Stomach (tissue), 9 donors: ENCODE measurements around the gene KLK10. TPM values are rescaled to one million over a fixed set of nuclear protein-coding genes. Genes with fewer than 3 reads are reported as not detected.

Experiments
- DNase-seq, 2 donors: peaks; one replicate each; pipeline versions ENCODE4 v3.0.0 to v3.0.0-alpha.2; 2013 to 2019
- H3K27ac ChIP-seq, 5 donors: fragments of 200-600 bp in 4 of 5; sonication (generic) in 4 of 5; one replicate each; pipeline ENCODE4 v1.5.1; 2013 to 2019; ENCODE audit warnings: mild to moderate bottlenecking in 1 of 5, moderate library complexity in 1 of 5
- H3K27me3 ChIP-seq, 3 donors: fragments of 200-600 bp; sonication (generic); one replicate each; pipeline ENCODE4 v1.5.1; 2017 to 2019; ENCODE audit warnings: mixed run types in 1 of 3
- H3K36me3 ChIP-seq, 4 donors: fragments of 200-600 bp; sonication (generic); 1 replicate in 3 of 4; 2 replicates in 1 of 4; pipeline ENCODE4 v1.5.1; 2016 to 2019
- H3K4me1 ChIP-seq, 4 donors: fragments of 200-600 bp; sonication (generic); one replicate each; pipeline ENCODE4 v1.5.1; 2016 to 2019
- H3K4me3 ChIP-seq, 4 donors: fragments of 200-600 bp; sonication (generic) in 3 of 4; one replicate each; pipeline ENCODE4 v1.5.1; 2016 to 2019; ENCODE audit warnings: mild to moderate bottlenecking in 1 of 4
- H3K9me3 ChIP-seq, 4 donors: fragments of 200-600 bp; sonication (generic); one replicate each; pipeline ENCODE4 v1.5.1; 2016 to 2019
- EP300 ChIP-seq: sonication (generic); formaldehyde crosslinking; IDR thresholded peaks from one replicate; pipeline ENCODE4 v1.6.1; 2017; ENCODE audit warnings: antibody characterized with exemption
- POLR2A ChIP-seq, 4 donors: fragments of 450-650 bp; IDR thresholded peaks; one replicate each; pipeline ENCODE4 v1.6.1; 2016; ENCODE audit warnings: antibody characterized with exemption in 4 of 4, control low read depth in 2 of 4, mild to moderate bottlenecking in 1 of 4, moderate library complexity in 1 of 4
- POLR2AphosphoS5 ChIP-seq, 3 donors: sonication (generic); formaldehyde crosslinking; IDR thresholded peaks; one replicate each; pipeline ENCODE4 v1.6.1; 2016; ENCODE audit warnings: antibody characterized with exemption in 3 of 3
- WGBS, 5 donors: extraction: QIAGEN DNeasy Blood & Tissue Kit in 3 of 5; methylation state at CpG; one replicate each; pipeline versions ENCODE4 v1.1.5 to v1.1.7; 2013 to 2018; 5-methylcytosine and 5-hydroxymethylcytosine counted together
- intact Hi-C: fragments of 100-400 bp; cut with DNase I; formaldehyde crosslinking; loops from one replicate; pipeline ENCODE4 v1.15.1; 2023; ENCODE audit warnings: low total_unique reads
- polyA plus RNA-seq, 3 donors: library from polyadenylated mRNA; stranded (reverse); fragments of 200-250 nt; gene quantifications; one replicate each; pipeline ENCODE4 v1.2.3, GENCODE V29; 2013
- total RNA-seq, 5 donors: library from RNA; depleted of rRNA; stranded (reverse); fragments of >200 nt; gene quantifications; one replicate each; pipeline versions ENCODE4 v1.1.0 to v1.2.3, GENCODE V29; 2014 to 2016
- TF ChIP-seq, protein P1 (sequence below), 7 experiments: fragments of 450-650 bp in 4 of 7; fragments of 200-600 bp in 3 of 7; sonication (generic) in 3 of 7; IDR thresholded peaks; one replicate each; pipeline ENCODE4 v1.5.1; 2016 to 2019; ENCODE audit warnings: antibody characterized with exemption in 7 of 7, control low read depth in 2 of 7, mild to moderate bottlenecking in 1 of 7
- donor health status: healthy with polysubstance abuse.
- donor health status: Bipolar disorder and iron deficiency.
- donor health status: healthy.

KLK10 gene
- total and polyA plus RNA-seq, 8 donors = 1.3 to 62.7 (median 3.0) TPM; not detected in 4

DNA sequence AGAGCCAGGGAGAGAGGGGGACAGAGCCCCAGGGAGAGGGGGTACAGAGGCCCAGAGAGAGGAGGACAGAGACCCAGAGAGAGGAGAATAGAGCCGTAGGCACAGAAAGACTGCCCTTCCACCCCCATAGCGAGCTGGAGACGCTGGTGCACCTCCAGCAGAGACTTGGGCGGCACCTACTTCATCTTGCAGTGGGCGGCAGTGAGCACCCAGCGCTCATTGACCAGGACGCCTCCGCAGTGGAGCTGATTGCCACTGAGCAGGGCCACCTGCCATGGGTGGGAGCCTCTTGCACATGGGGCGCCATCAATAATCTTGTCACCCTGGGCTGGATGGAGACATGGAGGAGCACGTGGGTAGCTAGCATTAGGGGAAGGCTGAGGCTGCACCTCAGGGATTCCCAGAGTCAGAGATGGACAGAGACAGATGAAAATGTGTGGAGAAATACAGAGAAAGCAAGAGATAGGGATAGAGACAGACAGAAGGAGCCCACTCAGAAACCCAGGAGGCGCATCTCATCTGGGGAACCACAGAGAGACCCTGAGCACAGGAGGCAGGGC lies 37.8 kb downstream of the KLK10 start:
- peaks cover 0 to 87% (median 26%) of the 10 kb centered on the region in 3 donors for H3K27me3 ChIP-seq
- no peaks in the 10 kb centered on the region for H3K4me1 ChIP-seq
- TF ChIP-seq, protein P1, sequence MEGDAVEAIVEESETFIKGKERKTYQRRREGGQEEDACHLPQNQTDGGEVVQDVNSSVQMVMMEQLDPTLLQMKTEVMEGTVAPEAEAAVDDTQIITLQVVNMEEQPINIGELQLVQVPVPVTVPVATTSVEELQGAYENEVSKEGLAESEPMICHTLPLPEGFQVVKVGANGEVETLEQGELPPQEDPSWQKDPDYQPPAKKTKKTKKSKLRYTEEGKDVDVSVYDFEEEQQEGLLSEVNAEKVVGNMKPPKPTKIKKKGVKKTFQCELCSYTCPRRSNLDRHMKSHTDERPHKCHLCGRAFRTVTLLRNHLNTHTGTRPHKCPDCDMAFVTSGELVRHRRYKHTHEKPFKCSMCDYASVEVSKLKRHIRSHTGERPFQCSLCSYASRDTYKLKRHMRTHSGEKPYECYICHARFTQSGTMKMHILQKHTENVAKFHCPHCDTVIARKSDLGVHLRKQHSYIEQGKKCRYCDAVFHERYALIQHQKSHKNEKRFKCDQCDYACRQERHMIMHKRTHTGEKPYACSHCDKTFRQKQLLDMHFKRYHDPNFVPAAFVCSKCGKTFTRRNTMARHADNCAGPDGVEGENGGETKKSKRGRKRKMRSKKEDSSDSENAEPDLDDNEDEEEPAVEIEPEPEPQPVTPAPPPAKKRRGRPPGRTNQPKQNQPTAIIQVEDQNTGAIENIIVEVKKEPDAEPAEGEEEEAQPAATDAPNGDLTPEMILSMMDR (IDR thresholded peaks at IDR 0.05) = no peak
- TF ChIP-seq POLR2AphosphoS5 (IDR thresholded peaks at IDR 0.05) (no peak), EP300 (no peak), POLR2A (IDR thresholded peaks at IDR 0.05) (no peak)
- H3K36me3 ChIP-seq = no peaks in the 10 kb centered on the region
- DNase-seq = no peak
- intact Hi-C loops = no loop called here
- no peak overlapping the region for H3K4me3 ChIP-seq
- 52 to 67% (median 58%) methylated on average over 10 to 11 of the region's 11 CpGs for WGBS, 5 donors
- no peaks in the 10 kb centered on the region for H3K9me3 ChIP-seq
- H3K27ac ChIP-seq = no peak overlapping the region

GRCh38 chr19:50980208-50980607 lies 39.3 kb downstream of the KLK10 start:
- no peaks in the 10 kb centered on the region for H3K9me3 ChIP-seq
- no peak for TF ChIP-seq EP300
- TF ChIP-seq POLR2A (IDR thresholded peaks at IDR 0.05) = no peak
- TF ChIP-seq, protein P1 (IDR thresholded peaks at IDR 0.05) = no peak
- no peak for TF ChIP-seq POLR2AphosphoS5 (IDR thresholded peaks at IDR 0.05)
- DNase-seq = no peak
- 51 to 65% (median 60%) methylated on average over 13 of the region's 13 CpGs for WGBS, 5 donors
- no peaks in the 10 kb centered on the region for H3K36me3 ChIP-seq
- intact Hi-C loops = no loop called here
- no peak overlapping the region for H3K27ac ChIP-seq
- no peaks in the 10 kb centered on the region for H3K4me1 ChIP-seq
- H3K4me3 ChIP-seq = no peak overlapping the region
- peaks cover 3 to 95% (median 26%) of the 10 kb centered on the region in 3 donors for H3K27me3 ChIP-seq

GRCh38 chr19:50979758-50980157 lies 39.8 kb downstream of the KLK10 start:
- intact Hi-C loops = no loop called here
- Histone ChIP-seq H3K9me3 (no peaks in the 10 kb centered on the region), H3K4me1 (no peaks in the 10 kb centered on the region), H3K27ac (no peak overlapping the region), H3K4me3 (no peak overlapping the region), H3K27me3 (peaks cover 3 to 94% (median 26%) of the 10 kb centered on the region in 3 donors), H3K36me3 (no peaks in the 10 kb centered on the region)
- TF ChIP-seq, protein P1 (IDR thresholded peaks at IDR 0.05) = no peak
- TF ChIP-seq EP300 (no peak), POLR2AphosphoS5 (IDR thresholded peaks at IDR 0.05) (no peak), POLR2A (IDR thresholded peaks at IDR 0.05) (no peak)
- 38 to 45% (median 38%) methylated on average over 7 to 8 of the region's 8 CpGs for WGBS, 5 donors
- DNase-seq = no peak

- DNase-seq = no peak
- intact Hi-C loops = no loop called here
- Histone ChIP-seq H3K27ac (no peak overlapping the region), H3K27me3 (peaks cover 3 to 90% (median 18%) of the 10 kb centered on the region in 3 donors), H3K4me3 (no peak overlapping the region), H3K9me3 (no peaks in the 10 kb centered on the region), H3K36me3 (no peaks in the 10 kb centered on the region), H3K4me1 (no peaks in the 10 kb centered on the region)
- WGBS, 5 donors = 60 to 66% (median 64%) methylated on average over 5 of the region's 5 CpGs
- TF ChIP-seq EP300 (no peak), POLR2AphosphoS5 (IDR thresholded peaks at IDR 0.05) (no peak), POLR2A (IDR thresholded peaks at IDR 0.05) (no peak)
- TF ChIP-seq, protein P1 (IDR thresholded peaks at IDR 0.05) = no peak
Observed at GRCh38 chr19:50978772-50979390, 40.6 kb downstream of the KLK10 start.
